Gastrocnemius medialis (tissue), 4 donors: ENCODE data around the gene ACOT12.

Source experiments
- POLR2A ChIP-seq, 2 donors: fragments of 450-650 bp; IDR thresholded peaks; one replicate each; pipeline ENCODE4 v1.6.1; 2017; ENCODE audit warnings: antibody characterized with exemption in 2 of 2, mild to moderate bottlenecking in 2 of 2, moderate library complexity in 2 of 2
- TF ChIP-seq, protein P1 (sequence below), 5 experiments: fragments of 450-650 bp in 3 of 5; fragments of 200-600 bp in 2 of 5; sonication (generic) in 2 of 5; IDR thresholded peaks in 4 of 5; conservative IDR thresholded peaks in 1 of 5; 1 replicate in 4 of 5; 2 replicates in 1 of 5; pipeline ENCODE4 v1.5.1; 2016 to 2019; ENCODE audit warnings: antibody characterized with exemption in 5 of 5, mild to moderate bottlenecking in 3 of 5, moderate library complexity in 3 of 5

DNA sequence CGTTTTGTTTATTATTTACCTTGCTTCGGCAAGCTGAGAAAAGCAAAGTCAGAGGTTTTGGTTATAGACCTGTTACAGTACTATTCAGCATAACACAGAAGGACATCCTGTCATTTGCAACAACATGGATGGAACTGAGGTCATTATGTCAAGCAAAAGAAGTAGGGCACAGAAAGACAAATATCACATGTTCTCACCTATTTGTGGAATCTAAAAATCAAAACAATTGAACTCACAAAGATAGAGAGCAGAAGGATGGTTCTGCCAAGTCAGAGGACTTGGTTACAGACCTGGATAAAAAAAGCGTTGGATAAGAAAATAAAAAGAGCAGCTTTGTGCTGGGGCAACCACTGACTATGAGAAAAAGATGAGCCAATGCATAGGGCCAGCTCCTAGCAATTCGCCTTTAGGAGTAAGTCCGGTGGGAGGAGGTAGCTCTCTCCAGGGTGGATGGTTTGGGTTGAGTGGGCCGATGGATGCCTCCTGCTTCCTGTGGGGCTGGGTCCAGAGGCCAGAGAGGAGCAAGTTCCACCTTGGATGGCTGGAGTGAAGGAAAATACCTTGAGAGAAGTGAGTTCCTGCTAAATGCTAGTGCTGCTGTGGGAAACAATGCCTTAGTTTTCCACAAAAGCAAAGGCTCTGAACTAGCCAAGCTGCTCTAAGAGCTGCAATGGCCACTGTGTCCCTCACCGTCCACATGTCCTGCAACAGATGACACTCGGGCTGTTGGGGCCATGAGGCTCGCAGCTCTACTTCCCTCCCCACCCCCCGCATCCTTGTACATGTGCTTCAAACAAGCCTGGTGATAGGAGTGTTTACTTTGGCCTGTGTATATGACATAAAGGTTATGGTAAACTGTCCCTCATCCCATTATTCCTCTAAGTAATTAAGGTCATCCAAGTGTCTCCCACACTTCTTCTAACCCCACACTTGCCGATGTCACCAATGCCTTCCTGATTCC is 38.4 kb downstream of the ACOT12 start:
- TF ChIP-seq, protein P1, sequence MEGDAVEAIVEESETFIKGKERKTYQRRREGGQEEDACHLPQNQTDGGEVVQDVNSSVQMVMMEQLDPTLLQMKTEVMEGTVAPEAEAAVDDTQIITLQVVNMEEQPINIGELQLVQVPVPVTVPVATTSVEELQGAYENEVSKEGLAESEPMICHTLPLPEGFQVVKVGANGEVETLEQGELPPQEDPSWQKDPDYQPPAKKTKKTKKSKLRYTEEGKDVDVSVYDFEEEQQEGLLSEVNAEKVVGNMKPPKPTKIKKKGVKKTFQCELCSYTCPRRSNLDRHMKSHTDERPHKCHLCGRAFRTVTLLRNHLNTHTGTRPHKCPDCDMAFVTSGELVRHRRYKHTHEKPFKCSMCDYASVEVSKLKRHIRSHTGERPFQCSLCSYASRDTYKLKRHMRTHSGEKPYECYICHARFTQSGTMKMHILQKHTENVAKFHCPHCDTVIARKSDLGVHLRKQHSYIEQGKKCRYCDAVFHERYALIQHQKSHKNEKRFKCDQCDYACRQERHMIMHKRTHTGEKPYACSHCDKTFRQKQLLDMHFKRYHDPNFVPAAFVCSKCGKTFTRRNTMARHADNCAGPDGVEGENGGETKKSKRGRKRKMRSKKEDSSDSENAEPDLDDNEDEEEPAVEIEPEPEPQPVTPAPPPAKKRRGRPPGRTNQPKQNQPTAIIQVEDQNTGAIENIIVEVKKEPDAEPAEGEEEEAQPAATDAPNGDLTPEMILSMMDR (IDR thresholded peaks at IDR 0.05 in 4 of 5, conservative IDR thresholded peaks at IDR 0.05 in 1 of 5), result no peak
- no peak for TF ChIP-seq POLR2A (IDR thresholded peaks at IDR 0.05)
